ENCODE results near the gene PSMD11. TPM values are rescaled to one million over a fixed set of nuclear protein-coding genes. Genes with fewer than 3 reads are reported as not detected.

Gene PSMD11
- total and polyA plus RNA-seq, 2 experiments from 2014 or later = 44.2 to 158 TPM

GRCh38 chr17:32470405-32471167, 26.3 kb downstream of the PSMD11 start:
- Histone ChIP-seq H3K27me3 (replicated peaks; ENCODE audit: insufficient read depth) (no peaks in the 10 kb centered on the region), H3K9me3 (ENCODE audit: low read depth) (no peaks in the 10 kb centered on the region), H3K4me3 (no peak overlapping the region), H3K4me2 (ENCODE audit: unreplicated experiment) (no peak overlapping the region), H3K4me1 (ENCODE audit: insufficient read depth) (no peaks in the 10 kb centered on the region), H3K79me2 (ENCODE audit: insufficient read depth) (peaks cover 54% of the 10 kb centered on the region), H3K9me2 (ENCODE audit: insufficient read depth) (no peaks in the 10 kb centered on the region), H3K27ac (no peak overlapping the region), H4K20me1 (ENCODE audit: insufficient read depth) (peaks cover 6% of the 10 kb centered on the region; the same call in 1 of the 2 replicates), H3F3A (ENCODE audit: insufficient read depth) (no peaks in the 10 kb centered on the region), H3K36me3 (ENCODE audit: low read depth) (peaks cover 74% of the 10 kb centered on the region), H3K9ac (no peak overlapping the region), H2AFZ (no peak overlapping the region)
- in situ Hi-C loops (cut with MboI) = no loop called here
- 84% methylated on average over 6 of the region's 6 CpGs for WGBS, 2 experiments (ENCODE audit: low coverage in 1 of 2, low lambda C conversion rate in 2 of 2, missing lambda C conversion rate in 2 of 2)
- no peak for DNase-seq
- TF ChIP-seq EZH2phosphoT487 (IDR thresholded peaks at IDR 0.05; ENCODE audit: insufficient read depth, low read depth) (no peak), EZH2 (IDR thresholded peaks at IDR 0.05; ENCODE audit: insufficient read depth, poor library complexity, severe bottlenecking) (no peak)

GRCh38 chr17:32471652-32472051, 27.3 kb downstream of the PSMD11 start:
- Histone ChIP-seq H3K36me3 (ENCODE audit: low read depth) (peaks cover 79% of the 10 kb centered on the region), H3K4me1 (ENCODE audit: insufficient read depth) (no peaks in the 10 kb centered on the region), H3F3A (ENCODE audit: insufficient read depth) (no peaks in the 10 kb centered on the region), H3K9me3 (ENCODE audit: low read depth) (no peaks in the 10 kb centered on the region), H3K9ac (no peak overlapping the region), H3K27me3 (replicated peaks; ENCODE audit: insufficient read depth) (no peaks in the 10 kb centered on the region), H3K4me3 (no peak overlapping the region), H4K20me1 (ENCODE audit: insufficient read depth) (peaks cover 6% of the 10 kb centered on the region; the same call in 1 of the 2 replicates), H3K27ac (no peak overlapping the region), H3K79me2 (ENCODE audit: insufficient read depth) (peaks cover 45% of the 10 kb centered on the region), H2AFZ (no peak overlapping the region), H3K9me2 (ENCODE audit: insufficient read depth) (no peaks in the 10 kb centered on the region), H3K4me2 (ENCODE audit: unreplicated experiment) (no peak overlapping the region)
- 86 to 90% methylated on average over 4 of the region's 4 CpGs for WGBS, 2 experiments (ENCODE audit: low coverage in 1 of 2, low lambda C conversion rate in 2 of 2, missing lambda C conversion rate in 2 of 2)
- DNase-seq = no peak
- in situ Hi-C loops (cut with MboI) = no loop called here
- TF ChIP-seq EZH2 (IDR thresholded peaks at IDR 0.05; ENCODE audit: insufficient read depth, poor library complexity, severe bottlenecking) (no peak), EZH2phosphoT487 (IDR thresholded peaks at IDR 0.05; ENCODE audit: insufficient read depth, low read depth) (no peak)

GRCh38 chr17:32475258-32475657, 30.9 kb downstream of the PSMD11 start:
- DNase-seq = no peak
- H3K9ac ChIP-seq = no peak overlapping the region
- H4K20me1 ChIP-seq (ENCODE audit: insufficient read depth) = no peaks in the 10 kb centered on the region
- H3K9me2 ChIP-seq (ENCODE audit: insufficient read depth) = no peaks in the 10 kb centered on the region
- H3K27me3 ChIP-seq (replicated peaks; ENCODE audit: insufficient read depth) = no peaks in the 10 kb centered on the region
- H3K36me3 ChIP-seq (ENCODE audit: low read depth) = peaks cover 81% of the 10 kb centered on the region
- no peaks in the 10 kb centered on the region for H3K4me1 ChIP-seq (ENCODE audit: insufficient read depth)
- peaks cover 21% of the 10 kb centered on the region for H3K79me2 ChIP-seq (ENCODE audit: insufficient read depth)
- no peak for TF ChIP-seq EZH2 (IDR thresholded peaks at IDR 0.05; ENCODE audit: insufficient read depth, poor library complexity, severe bottlenecking)
- TF ChIP-seq EZH2phosphoT487 (IDR thresholded peaks at IDR 0.05; ENCODE audit: insufficient read depth, low read depth) = no peak
- no peaks in the 10 kb centered on the region for H3K9me3 ChIP-seq (ENCODE audit: low read depth)
- in situ Hi-C loops (cut with MboI) = no loop called here
- no peak overlapping the region for H2AFZ ChIP-seq
- 87% methylated on average over 3 of the region's 3 CpGs for WGBS, 2 experiments (ENCODE audit: low coverage in 1 of 2, low lambda C conversion rate in 2 of 2, missing lambda C conversion rate in 2 of 2)
- H3K27ac ChIP-seq = no peak overlapping the region
- no peak overlapping the region for H3K4me3 ChIP-seq
- peaks cover 2% of the 10 kb centered on the region; the same call in 1 of the 2 replicates for H3F3A ChIP-seq (ENCODE audit: insufficient read depth)
- H3K4me2 ChIP-seq (ENCODE audit: unreplicated experiment) = no peak overlapping the region

GRCh38 chr17:32477220-32477619, 32.9 kb downstream of the PSMD11 start:
- Histone ChIP-seq H3K9me2 (ENCODE audit: insufficient read depth) (no peaks in the 10 kb centered on the region), H2AFZ (no peak overlapping the region), H3K4me3 (no peak overlapping the region), H3K79me2 (ENCODE audit: insufficient read depth) (peaks cover 1% of the 10 kb centered on the region; the same call in 1 of the 2 replicates), H3K36me3 (ENCODE audit: low read depth) (peaks cover 75% of the 10 kb centered on the region), H3K4me2 (ENCODE audit: unreplicated experiment) (no peak overlapping the region), H3F3A (ENCODE audit: insufficient read depth) (peaks cover 10% of the 10 kb centered on the region), H3K4me1 (ENCODE audit: insufficient read depth) (no peaks in the 10 kb centered on the region), H3K27ac (no peak overlapping the region), H3K27me3 (replicated peaks; ENCODE audit: insufficient read depth) (no peaks in the 10 kb centered on the region), H3K9ac (no peak overlapping the region), H3K9me3 (ENCODE audit: low read depth) (no peaks in the 10 kb centered on the region), H4K20me1 (ENCODE audit: insufficient read depth) (no peaks in the 10 kb centered on the region)
- TF ChIP-seq EZH2 (IDR thresholded peaks at IDR 0.05; ENCODE audit: insufficient read depth, poor library complexity, severe bottlenecking) (no peak), EZH2phosphoT487 (IDR thresholded peaks at IDR 0.05; ENCODE audit: insufficient read depth, low read depth) (no peak)
- no peak for DNase-seq
- WGBS, 2 experiments (ENCODE audit: low coverage in 1 of 2, low lambda C conversion rate in 2 of 2, missing lambda C conversion rate in 2 of 2) = 97 to 98% methylated on average over 8 of the region's 8 CpGs
- in situ Hi-C loops (cut with MboI) = no loop called here

Data from GM23248 (cell line).